Stomach (tissue), 4 donors: ENCODE data around the gene ALAD.

Source experiments
- CTCF ChIP-seq, 7 experiments: fragments of 450-650 bp in 4 of 7; fragments of 200-600 bp in 3 of 7; sonication (generic) in 3 of 7; IDR thresholded peaks; one replicate each; pipeline ENCODE4 v1.5.1; 2016 to 2019; ENCODE audit warnings: antibody characterized with exemption in 7 of 7, control low read depth in 2 of 7, mild to moderate bottlenecking in 1 of 7
- EP300 ChIP-seq: sonication (generic); formaldehyde crosslinking; IDR thresholded peaks from one replicate; pipeline ENCODE4 v1.6.1; 2017; ENCODE audit warnings: antibody characterized with exemption
- POLR2AphosphoS5 ChIP-seq, 3 donors: sonication (generic); formaldehyde crosslinking; IDR thresholded peaks; one replicate each; pipeline ENCODE4 v1.6.1; 2016; ENCODE audit warnings: antibody characterized with exemption in 3 of 3

- TF ChIP-seq CTCF (IDR thresholded peaks at IDR 0.05) (no peak), POLR2AphosphoS5 (IDR thresholded peaks at IDR 0.05) (no peak), EP300 (no peak)
Measured at GRCh38 chr9:113337714-113338113, 63.4 kb downstream of the ALAD start.
